Measurements from ENCODE around the gene EHMT1. TPM values are rescaled to one million over a fixed set of nuclear protein-coding genes. Genes with fewer than 3 reads are reported as not detected.
A peak's percentile ranks its signal among the peaks of the same experiment; 100 is the strongest.

EHMT1 gene
- polyA plus RNA-seq, 2 of the 4 experiments (the other 2 are of a cell fraction), result 41.3 to 48.0 TPM

DNA sequence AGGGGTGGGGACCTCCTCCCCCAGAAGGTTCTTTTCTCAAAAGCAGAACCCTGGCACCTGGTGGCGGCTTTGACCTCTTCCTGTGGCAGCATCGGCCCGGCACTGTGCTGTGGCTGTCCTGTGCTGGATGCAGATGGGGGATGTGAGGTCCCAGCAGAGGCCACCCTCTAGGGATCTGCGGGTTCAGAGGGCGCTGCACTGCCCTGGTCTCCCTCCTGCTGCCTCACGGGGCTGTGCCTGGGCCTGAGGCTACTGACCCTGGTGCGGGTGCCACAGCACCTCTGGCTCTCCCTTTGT lies 182.2 kb downstream of the EHMT1 start:
- no peak for FAIRE-seq
- Histone ChIP-seq H3K4me1 (no peaks in the 10 kb centered on the region), H3K4me2 (no peak overlapping the region), H3K9me3 (no peaks in the 10 kb centered on the region), H3K27ac (no peak overlapping the region), H3K4me3 (no peak overlapping the region)
- no peak for DNase-seq (ENCODE audit: low read depth in 1 of 2, low spot score in 1 of 2)
- 94% methylated on average over 6 of the region's 7 CpGs for WGBS (ENCODE audit: missing lambda C conversion rate)
- peak in 1 of 2 experiments; percentile 25; a peak in 3 of 6 replicates for ATAC-seq
- POLR2A ChIA-PET, result no interaction called here
- TF ChIP-seq HOXB5 (CRISPR knock-in tag; IDR thresholded peaks at IDR 0.05) (no peak), BHLHE40 (IDR thresholded peaks at IDR 0.05; ENCODE audit: low read depth, low read length) (no peak), CBX8 (IDR thresholded peaks at IDR 0.05) (no peak), ZSCAN20 (CRISPR knock-in tag; IDR thresholded peaks at IDR 0.05) (no peak), EHF (CRISPR knock-in tag; IDR thresholded peaks at IDR 0.05) (no peak), SREBF2 (IDR thresholded peaks at IDR 0.05) (no peak), RCOR1 (IDR thresholded peaks at IDR 0.05; ENCODE audit: low read depth, low read length) (no peak), JUNB (IDR thresholded peaks at IDR 0.05) (no peak), E2F6 (IDR thresholded peaks at IDR 0.05; ENCODE audit: borderline replicate concordance, low read depth) (no peak), HEYL (CRISPR knock-in tag; IDR thresholded peaks at IDR 0.05) (no peak), KDM5A (IDR thresholded peaks at IDR 0.05) (no peak), NFE2L2 (conservative IDR thresholded peaks at IDR 0.05; ENCODE audit: low read length) (no peak), GATA3 (IDR thresholded peaks at IDR 0.05; ENCODE audit: borderline replicate concordance) (no peak)
- TF ChIP-seq, protein P1, sequence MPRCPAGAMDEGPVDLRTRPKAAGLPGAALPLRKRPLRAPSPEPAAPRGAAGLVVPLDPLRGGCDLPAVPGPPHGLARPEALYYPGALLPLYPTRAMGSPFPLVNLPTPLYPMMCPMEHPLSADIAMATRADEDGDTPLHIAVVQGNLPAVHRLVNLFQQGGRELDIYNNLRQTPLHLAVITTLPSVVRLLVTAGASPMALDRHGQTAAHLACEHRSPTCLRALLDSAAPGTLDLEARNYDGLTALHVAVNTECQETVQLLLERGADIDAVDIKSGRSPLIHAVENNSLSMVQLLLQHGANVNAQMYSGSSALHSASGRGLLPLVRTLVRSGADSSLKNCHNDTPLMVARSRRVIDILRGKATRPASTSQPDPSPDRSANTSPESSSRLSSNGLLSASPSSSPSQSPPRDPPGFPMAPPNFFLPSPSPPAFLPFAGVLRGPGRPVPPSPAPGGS (IDR thresholded peaks at IDR 0.05), result no peak
- TF ChIP-seq, protein P2, sequence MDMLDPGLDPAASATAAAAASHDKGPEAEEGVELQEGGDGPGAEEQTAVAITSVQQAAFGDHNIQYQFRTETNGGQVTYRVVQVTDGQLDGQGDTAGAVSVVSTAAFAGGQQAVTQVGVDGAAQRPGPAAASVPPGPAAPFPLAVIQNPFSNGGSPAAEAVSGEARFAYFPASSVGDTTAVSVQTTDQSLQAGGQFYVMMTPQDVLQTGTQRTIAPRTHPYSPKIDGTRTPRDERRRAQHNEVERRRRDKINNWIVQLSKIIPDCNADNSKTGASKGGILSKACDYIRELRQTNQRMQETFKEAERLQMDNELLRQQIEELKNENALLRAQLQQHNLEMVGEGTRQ (IDR thresholded peaks at IDR 0.05), result no peak
- CTCF ChIA-PET, result interaction anchor here (0.8 to 1.4 kb wide), 2 partner anchors 12 to 61 kb away, joined by 3 to 5 read pairs; no protein-coding TSS in a partner anchor

DNA sequence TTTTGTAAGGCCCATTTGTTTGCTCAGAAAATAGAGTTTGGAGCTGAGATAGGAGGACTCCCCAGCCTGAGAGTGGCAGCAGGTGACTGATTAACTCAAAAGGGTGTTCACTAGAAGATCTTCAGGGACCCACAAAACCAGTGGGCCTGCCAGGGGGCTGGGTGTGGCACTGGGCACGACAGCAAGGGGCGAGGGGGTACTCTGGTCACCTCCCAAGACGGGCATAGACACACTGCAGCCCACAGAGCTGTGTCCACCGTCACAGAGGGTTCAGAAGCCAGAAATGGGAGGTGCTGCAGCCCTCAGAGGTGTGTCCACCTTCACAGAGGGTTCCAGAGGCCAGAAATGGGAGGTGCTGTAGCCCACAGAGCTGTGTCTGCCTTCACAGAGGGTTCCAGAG lies 183.2 kb downstream of the EHMT1 start:
- ChIA-PET POLR2A (no interaction called here), CTCF (no interaction called here)
- FAIRE-seq (no peak), ATAC-seq (no peak), DNase-seq (ENCODE audit: low read depth in 1 of 2, low spot score in 1 of 2) (no peak)
- TF ChIP-seq HDAC2 (IDR thresholded peaks at IDR 0.05), result no peak
- no peak for TF ChIP-seq ZC3H11A (IDR thresholded peaks at IDR 0.05)
- no peak for TF ChIP-seq NFE2L2 (conservative IDR thresholded peaks at IDR 0.05; ENCODE audit: low read length)
- no peak for TF ChIP-seq HOXA7 (CRISPR knock-in tag; IDR thresholded peaks at IDR 0.05)
- no peak for TF ChIP-seq ZNF302 (CRISPR knock-in tag; IDR thresholded peaks at IDR 0.05)
- TF ChIP-seq HEYL (CRISPR knock-in tag; IDR thresholded peaks at IDR 0.05), result no peak
- TF ChIP-seq ZSCAN20 (CRISPR knock-in tag; IDR thresholded peaks at IDR 0.05), result no peak
- TF ChIP-seq RFX5 (IDR thresholded peaks at IDR 0.05), result no peak
- TF ChIP-seq KDM1A (IDR thresholded peaks at IDR 0.05; ENCODE audit: low read depth), result no peak
- Histone ChIP-seq H3K4me3 (no peak overlapping the region), H3K9me3 (no peaks in the 10 kb centered on the region), H3K4me1 (no peaks in the 10 kb centered on the region), H3K4me2 (no peak overlapping the region), H3K27ac (no peak overlapping the region)
- WGBS (ENCODE audit: missing lambda C conversion rate), result 84% methylated on average over 4 of the region's 4 CpGs

- CTCF ChIA-PET, result interaction anchor here (0.5 to 0.6 kb wide), 2 partner anchors 258 to 292 kb away, joined by 3 to 5 read pairs; no protein-coding TSS in a partner anchor
- no peak overlapping the region for H3K27ac ChIP-seq
- no peak for ATAC-seq
- POLR2A ChIA-PET, result no interaction called here
- WGBS (ENCODE audit: missing lambda C conversion rate), result 94% methylated on average over 19 of the region's 19 CpGs
- TF ChIP-seq HOXB13 (CRISPR knock-in tag; IDR thresholded peaks at IDR 0.05; ENCODE audit: low read depth), result no peak
- TF ChIP-seq POLR2AphosphoS2 (conservative IDR thresholded peaks at IDR 0.05; ENCODE audit: low read length), result no peak
- no peak for TF ChIP-seq RCOR1 (IDR thresholded peaks at IDR 0.05; ENCODE audit: low read depth, low read length)
- TF ChIP-seq ZC3H11A (IDR thresholded peaks at IDR 0.05), result no peak
- TF ChIP-seq E2F6 (IDR thresholded peaks at IDR 0.05; ENCODE audit: borderline replicate concordance, low read depth), result no peak
- TF ChIP-seq HDAC2 (IDR thresholded peaks at IDR 0.05), result no peak
- no peak for TF ChIP-seq MAZ (IDR thresholded peaks at IDR 0.05; ENCODE audit: borderline replicate concordance, low read depth, low read length)
- TF ChIP-seq POLR2A (IDR thresholded peaks at IDR 0.05; ENCODE audit: low read length), result no peak
- TF ChIP-seq ZFP36 (IDR thresholded peaks at IDR 0.05; ENCODE audit: borderline replicate concordance, partially characterized antibody), result no peak
- no peak for TF ChIP-seq RARB (CRISPR knock-in tag; IDR thresholded peaks at IDR 0.05)
- no peak overlapping the region for H3K4me3 ChIP-seq
- H3K9me3 ChIP-seq, result no peaks in the 10 kb centered on the region
- no peak for DNase-seq (ENCODE audit: low read depth in 1 of 2, low spot score in 1 of 2)
- no peaks in the 10 kb centered on the region for H3K4me1 ChIP-seq
- H3K4me2 ChIP-seq, result no peak overlapping the region
- no peak for FAIRE-seq
These were observed 183.9 kb downstream of the EHMT1 start for GRCh38 chr9:137802521-137803243.

All from A549 (cell line).